CD4-positive, alpha-beta T cell treated with Interleukin-4 for 4 hours (primary cell): Measurements from ENCODE around the gene IL11RA.

ENCODE experiments used
- DNase-seq: peaks from one replicate; pipeline ENCODE4 v3.0.0-alpha.2; 2020

Gene IL11RA

DNA sequence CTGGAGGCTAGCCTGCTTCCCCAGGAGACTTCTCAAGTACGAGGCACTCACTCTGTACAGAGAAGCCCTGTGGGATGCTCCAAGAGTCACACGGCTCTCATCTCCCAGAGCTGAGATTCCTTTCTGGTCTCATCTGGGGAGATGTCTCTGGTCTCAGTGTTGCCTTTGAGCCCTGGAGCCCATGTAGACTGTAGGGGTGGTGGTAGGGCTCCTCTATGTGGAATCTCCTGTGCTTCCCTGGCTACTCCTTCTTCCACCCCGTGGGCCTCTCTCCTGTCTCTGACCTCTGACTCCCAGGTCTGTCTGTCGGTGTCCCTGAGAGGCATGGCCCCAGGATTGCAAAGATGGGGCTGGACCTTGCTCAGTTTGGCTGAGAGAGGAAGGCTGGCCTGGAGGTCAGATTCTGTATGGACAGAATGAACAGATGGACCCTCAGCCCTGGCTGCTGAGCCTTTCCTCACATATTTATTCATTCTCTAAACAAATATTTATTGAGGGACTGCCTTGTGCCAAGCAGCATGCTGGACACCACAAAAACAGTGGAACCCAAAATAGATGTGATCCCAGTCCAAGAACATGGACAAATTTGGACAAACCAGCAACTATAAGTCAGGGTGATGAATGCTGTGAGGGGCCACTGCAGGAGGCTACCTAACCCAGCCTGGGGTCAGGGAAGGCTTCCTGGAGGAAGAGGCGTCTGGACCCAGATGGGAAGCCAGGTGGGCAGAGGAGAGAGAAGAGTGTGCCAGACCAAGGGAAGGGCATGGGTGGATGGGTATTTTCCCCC, 36.5 kb downstream of the IL11RA start:
- DNase-seq, result no peak

- DNase-seq, result no peak
These were observed 37.1 kb downstream of the IL11RA start for GRCh38 chr9:34689116-34689470.

GRCh38 chr9:34689512-34689911, 37.5 kb downstream of the IL11RA start:
- DNase-seq, result no peak

GRCh38 chr9:34690983-34691935, 39.3 kb downstream of the IL11RA start, which contains the start of gene CCL19:
Gene CCL19, minus strand, starts transcription at chr9:34691276. Its CDS starts 137 bp downstream, at chr9:34691139.
- DNase-seq, result no peak

DNA sequence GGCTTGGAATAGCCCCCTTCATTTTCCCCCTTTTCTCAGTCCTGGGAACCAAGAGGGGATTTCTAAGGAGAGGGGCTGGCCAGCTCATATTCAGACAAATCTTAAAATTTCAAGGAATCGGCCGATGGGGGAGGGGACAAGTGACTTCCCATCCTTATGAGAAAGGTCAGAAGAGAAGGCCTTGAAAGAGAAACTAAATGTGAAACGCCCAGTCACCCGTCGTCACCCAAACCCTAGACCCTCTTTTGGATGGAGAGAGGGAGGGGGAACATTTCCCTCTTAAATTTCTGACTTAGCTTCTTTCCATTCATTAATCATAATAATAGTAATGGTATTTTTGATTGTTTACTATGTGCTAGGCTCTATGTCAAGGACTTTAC, 39.9 kb downstream of the IL11RA start:
- no peak for DNase-seq

- no peak for DNase-seq
These were observed 41.6 kb downstream of the IL11RA start for GRCh38 chr9:34693560-34693959.

- DNase-seq, result no peak
These were observed 42.8 kb downstream of the IL11RA start for GRCh38 chr9:34694811-34695210.

DNA sequence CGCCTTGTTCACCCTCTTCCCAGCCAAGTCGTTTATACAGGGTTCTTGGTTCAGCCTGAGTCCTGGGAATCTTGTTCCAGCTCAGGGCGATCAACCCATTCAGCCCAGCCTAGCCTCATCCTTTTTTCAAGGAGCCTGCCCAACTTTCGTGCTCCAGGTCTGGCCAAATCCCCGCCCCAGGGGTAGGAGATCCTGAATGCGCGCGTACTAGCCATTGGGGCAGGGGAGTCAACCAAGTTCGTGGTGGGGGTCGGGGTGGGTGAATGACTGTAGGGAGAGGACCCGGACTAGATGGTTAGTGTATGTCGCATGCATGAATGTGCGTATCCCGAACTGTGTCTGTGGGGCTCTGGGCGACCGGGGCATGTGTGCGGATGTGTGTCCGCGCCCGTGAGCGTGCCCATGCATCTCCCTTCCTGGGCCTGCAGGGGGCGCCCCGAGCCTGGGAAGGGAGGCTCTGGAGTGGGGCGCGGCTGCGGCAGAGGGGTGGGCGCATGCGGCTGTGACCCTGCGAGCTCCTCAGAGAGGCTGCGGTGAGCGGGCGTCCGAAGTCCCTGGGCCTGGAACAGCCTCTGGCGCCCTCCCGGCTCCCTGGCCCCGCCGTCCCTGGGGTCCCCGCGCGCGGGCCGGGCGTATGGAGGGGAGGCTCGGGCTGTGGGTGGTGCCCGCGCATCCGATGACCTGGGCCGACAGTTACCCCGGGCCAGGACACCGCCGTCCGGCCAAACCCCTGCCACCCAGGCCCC, 49.2 kb downstream of the IL11RA start:
- peak; percentile 68 for DNase-seq

DNA sequence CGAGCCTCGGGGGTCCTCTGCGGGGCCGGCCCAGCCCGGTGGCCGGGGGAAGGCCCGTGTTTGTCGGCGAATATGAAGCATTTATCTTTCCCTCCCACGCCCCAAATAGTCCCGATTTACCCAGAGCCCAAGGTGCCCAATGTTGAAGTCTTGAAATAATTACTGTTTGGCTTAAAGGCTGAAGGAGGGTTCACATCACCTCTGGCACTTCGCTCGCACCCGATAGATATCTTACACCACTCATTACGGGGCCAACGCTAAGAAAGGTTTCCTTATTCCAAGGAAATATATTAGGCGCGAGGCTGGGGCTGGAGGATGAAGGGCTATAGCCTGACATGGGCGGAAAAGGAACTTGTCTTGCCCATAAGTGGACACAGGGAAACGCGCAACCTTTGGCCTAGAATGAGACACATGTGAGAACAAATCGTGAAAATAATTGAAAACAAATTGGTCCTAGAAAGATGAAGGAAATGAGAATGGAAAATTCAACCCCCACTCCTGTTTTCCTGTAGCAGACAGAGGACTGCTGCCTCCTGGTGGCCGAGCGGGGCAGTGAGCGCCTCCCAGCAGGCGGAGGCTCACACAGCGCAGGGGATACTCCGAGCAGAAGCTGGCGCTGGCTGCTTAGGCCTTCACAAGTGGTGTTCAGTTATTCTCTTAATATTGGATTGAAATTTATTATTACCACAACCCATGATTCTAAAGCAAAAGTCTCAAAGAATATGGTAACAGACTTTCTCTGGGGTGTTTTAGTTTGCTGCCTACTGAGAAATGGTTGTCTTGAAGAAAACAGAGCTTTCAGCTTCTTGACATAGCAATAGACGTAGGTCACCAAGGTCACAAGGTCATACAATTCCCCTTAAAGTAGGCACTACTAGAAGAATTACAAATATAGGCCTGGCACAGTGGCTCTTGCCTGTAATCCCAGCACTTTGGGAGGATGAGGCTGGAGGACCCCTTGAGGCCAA, 50.1 kb downstream of the IL11RA start:
- peak; percentile 78 for DNase-seq

GRCh38 chr9:34707130-34707529, 55.1 kb downstream of the IL11RA start:
- no peak for DNase-seq

GRCh38 chr9:34709196-34709978, 57.4 kb downstream of the IL11RA start:
- DNase-seq, result no peak

DNA sequence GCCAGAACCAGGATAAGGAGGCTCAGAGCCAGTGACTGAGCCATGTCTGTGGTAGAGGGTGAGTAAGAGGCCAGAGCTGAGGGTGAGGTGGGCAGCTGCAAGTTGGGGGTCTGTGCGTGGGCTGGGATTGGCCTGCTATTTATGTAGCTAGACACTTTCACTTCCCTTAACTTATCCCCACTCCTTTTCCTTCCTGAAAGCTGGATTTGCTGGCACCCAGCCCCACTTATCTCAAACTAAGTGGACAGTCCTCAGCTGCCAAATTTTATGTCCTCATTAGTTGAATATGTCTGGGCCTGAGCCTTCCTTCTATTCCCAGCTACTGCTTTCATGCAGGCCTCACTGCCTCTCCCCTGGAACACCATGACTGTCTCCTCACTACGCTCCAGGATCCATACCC, 58.0 kb downstream of the IL11RA start, which contains the start of gene CCL21:
Gene CCL21 (minus strand): TSS at position 114 of the 400 bp plus-strand sequence. CDS start 70 bp downstream, at position 44.
- no peak for DNase-seq
